IPS DF 4.7 (cell line): ENCODE data around the gene RXYLT1.
"Not testable (repeated sequence)": the region's sequence is repeated elsewhere in the genome, so short reads cannot be mapped to it uniquely, and the experiment has no call there.

Experiments used
- DNase-seq: peaks from one replicate; pipeline ENCODE4 v3.0.0-alpha.2; 2013; ENCODE audit warnings: low spot score; ENCODE audit errors: extremely low read depth

The RXYLT1 gene

DNA sequence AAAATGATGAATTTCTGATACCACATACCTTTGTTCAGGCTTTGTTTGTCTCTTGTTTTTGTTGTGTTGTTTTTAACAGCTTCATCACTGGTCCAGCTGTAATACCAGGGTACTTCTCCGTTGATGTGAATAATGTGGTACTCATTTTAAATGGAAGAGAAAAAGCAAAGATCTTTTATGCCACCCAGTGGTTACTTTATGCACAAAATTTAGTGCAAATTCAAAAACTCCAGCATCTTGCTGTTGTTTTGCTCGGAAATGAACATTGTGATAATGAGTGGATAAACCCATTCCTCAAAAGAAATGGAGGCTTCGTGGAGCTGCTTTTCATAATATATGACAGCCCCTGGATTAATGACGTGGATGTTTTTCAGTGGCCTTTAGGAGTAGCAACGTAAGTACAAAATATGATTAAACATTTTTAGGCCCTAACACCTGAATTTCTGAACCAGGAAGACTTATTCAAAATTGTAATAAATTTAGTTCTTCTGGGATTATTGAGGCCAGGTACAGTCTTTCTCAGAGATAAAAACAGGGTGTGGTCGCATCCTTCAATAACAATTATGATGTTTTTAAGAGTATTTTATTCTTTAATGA is 22.4 kb downstream of the RXYLT1 start:
- DNase-seq: no peak

- no peak for DNase-seq
Observed at GRCh38 chr12:63804746-63805145, 25.0 kb downstream of the RXYLT1 start.

DNA sequence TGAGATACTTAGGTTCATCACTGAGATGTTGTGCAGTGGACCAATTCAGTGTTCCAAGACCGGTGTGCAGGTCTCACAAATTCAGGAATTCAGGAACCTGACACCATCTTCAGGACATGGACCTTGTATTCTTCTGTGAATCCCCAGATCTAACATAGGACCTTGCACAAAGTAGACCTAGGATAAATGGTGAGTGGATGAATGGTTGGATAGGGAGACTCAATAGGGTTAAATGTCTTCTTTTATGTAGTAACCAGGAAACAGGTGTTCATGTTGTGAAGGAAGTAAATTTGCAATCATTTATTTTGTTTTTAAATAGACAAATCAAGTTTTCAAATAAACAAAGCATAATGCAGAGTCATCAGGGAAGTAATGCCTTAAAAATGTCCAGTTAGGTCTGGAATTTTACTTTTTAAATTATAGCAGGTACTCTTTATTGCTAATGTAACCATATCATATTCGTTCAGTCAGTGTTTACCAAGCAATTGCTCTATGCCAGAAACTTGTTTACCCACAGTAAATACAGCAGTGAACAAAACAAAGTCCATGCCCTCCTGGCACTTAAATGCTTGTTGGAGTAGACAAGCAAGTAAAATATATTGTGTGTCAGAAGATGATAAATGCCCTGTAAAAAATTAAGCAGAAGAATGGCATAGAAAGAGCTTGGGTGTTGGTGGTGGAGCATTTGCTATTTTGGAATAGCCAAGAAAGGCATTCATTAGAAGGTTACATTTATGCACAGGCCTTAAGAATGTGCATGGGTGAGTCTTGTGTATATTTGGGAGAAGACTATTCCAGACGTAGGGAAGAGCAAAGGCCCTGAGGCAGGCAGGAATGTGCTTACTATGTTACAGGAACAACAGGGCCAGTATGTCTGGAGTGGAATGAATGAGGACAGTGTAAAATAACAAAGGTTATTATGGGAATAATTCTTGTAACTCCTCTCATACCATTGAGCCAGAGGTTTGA is 26.3 kb downstream of the RXYLT1 start:
- no peak for DNase-seq

- no peak for DNase-seq
Observed at GRCh38 chr12:63808631-63809030, 28.9 kb downstream of the RXYLT1 start.

GRCh38 chr12:63809566-63809965 is 29.9 kb downstream of the RXYLT1 start:
- DNase-seq: no peak

DNA sequence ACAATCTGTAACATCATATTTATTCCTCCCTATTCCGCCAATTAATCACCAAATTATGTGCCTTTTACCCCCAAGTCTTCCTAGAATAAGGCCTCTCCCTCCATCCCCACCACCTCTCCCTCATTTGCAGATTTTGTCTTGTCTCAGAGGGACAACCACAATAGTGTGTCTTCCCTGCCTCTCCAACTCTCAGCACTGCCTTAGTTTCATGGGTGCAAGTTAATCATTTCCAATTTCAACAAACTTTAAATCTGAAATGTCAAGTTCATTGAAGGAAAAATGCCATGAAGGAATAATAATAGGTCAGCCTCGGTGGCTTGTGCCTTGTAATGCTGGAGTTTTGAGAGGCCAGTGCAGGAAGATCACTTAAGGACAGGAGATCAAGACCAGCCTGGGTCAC is 31.6 kb downstream of the RXYLT1 start:
- no peak for DNase-seq

- DNase-seq: no peak
Observed at GRCh38 chr12:63811755-63812154, 32.0 kb downstream of the RXYLT1 start.

DNA sequence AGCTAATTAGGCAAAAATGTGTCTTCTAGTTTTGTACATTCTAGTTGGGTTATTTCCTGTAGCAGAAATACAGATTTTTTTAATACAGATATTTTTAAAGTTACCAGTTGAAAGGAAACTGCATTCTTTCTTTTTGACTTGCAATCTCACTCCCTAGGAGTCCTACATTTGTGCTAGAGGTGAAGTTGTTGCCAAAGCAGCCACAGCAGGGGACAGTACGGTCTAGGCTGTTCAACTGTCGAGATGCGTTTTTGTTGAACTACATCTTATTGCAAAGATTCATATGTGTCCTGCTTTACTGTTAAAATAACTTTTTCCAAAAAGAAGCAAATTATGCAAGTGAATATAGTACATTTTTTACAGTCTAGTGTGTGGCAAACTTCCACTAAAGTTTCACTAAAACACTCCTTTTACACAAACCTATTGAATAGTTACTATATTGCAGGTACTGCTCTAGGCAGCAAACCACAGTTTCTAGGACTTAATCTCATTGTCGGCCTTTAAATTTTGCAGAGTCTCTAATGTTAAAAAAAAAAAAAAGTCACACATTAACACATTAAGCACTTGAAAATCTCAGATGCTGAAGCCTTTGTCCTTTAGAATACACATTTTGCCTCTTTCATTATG is 34.5 kb downstream of the RXYLT1 start:
- no peak for DNase-seq

GRCh38 chr12:63815482-63815852 is 35.8 kb downstream of the RXYLT1 start:
- no peak for DNase-seq

GRCh38 chr12:63816031-63816430 is 36.3 kb downstream of the RXYLT1 start:
- no peak for DNase-seq

GRCh38 chr12:63820427-63820826 is 40.7 kb downstream of the RXYLT1 start:
- no peak for DNase-seq

DNA sequence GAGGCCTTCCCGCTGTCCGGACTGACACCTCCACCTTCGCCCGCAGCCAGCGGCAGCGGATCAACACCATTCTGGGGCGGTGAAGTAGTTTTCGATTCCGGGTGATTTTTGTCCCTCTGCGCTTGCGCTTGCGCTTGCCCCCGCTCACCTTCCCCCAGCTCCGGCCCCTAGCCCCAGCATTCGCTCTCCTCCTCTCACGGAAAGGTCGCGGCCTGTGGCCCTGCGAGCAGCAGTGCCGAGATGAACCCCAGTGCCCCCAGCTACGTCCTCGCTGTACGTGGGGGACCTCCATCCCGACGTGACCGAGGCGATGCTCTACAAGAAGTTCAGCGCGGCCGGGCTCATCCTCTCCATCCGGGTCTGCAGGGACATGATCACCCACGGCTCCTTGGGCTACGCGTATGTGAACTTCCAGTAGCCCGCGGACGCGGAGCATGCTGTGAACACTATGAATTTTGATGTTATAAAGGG is 42.1 kb downstream of the RXYLT1 start:
- no peak for DNase-seq

GRCh38 chr12:63822352-63822751 is 42.6 kb downstream of the RXYLT1 start:
- no peak for DNase-seq

- no peak for DNase-seq
Observed at GRCh38 chr12:63823040-63823439, 43.3 kb downstream of the RXYLT1 start.

DNA sequence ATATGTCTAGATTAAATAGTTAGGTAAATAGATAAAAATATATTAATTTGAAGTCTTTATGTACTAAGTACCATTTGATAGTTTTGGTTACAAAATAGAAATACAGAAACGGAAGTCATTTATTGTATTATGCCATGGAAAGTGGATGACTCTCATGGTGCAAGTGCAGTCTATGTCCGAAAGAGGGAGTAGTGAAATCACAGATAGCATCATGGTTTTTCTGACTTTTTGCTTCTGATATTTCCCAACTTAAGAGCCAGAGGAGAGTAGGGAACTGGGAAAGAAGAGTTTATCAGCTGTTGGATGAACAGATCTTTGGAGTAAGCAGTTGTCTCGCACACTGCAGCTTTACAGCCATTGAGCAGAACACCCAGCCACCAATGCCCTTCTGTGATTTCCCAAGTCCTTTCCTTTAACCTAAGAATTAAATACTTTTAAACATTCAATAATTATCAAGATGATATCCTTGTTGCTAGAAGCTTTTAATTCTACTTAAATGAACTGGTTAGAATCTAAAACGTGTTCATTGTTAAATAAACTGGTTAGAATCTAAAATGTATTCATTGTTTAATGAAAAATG is 46.4 kb downstream of the RXYLT1 start:
- DNase-seq: no peak

GRCh38 chr12:63828867-63829266 is 49.2 kb downstream of the RXYLT1 start:
- DNase-seq: no peak

- DNase-seq: no peak
Observed at GRCh38 chr12:63836046-63836445, 56.3 kb downstream of the RXYLT1 start.

DNA sequence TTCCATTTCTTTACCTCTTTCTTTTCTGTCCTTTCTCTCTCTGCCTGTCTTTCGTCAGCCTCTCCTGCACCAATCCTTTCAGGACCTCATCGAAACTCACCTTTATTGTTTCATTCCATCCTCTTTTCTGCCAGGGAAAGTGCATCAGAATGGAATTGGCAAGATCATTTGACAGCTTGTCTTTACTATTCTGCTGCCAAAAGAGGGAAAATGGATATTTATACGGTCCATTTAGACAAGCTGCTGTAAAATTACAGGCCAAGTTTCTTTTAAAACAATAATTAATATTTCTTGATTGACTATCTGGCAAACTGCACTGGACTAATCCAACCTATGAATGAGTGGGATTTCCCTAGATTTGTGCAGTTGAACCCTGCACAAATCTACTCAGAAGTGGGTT is 57.2 kb downstream of the RXYLT1 start:
- DNase-seq: no peak

GRCh38 chr12:63838411-63838810 is 58.7 kb downstream of the RXYLT1 start:
- no peak for DNase-seq

- no peak for DNase-seq
Observed at GRCh38 chr12:63841011-63841410, 61.3 kb downstream of the RXYLT1 start.

- DNase-seq: no peak
Observed at GRCh38 chr12:63841571-63841970, 61.9 kb downstream of the RXYLT1 start.

DNA sequence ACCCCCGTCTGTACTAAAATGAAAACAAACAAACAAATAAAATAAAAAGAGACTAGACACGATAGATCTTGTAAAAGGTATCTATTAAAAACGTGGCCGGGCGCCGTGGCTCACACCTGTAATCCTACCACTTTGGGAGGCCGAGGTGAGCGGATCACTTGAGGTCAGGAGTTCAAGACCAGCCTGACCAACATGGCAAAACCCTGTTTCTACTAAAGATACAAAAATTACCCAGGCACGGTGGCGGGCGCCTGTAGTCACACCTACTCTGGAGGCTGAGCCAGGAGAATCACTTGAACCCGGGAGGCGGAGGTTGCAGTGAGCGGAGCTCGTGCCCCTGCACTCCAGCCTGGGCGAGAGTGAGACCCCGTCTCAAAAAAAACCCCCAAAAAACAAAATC is 63.0 kb downstream of the RXYLT1 start:
- not testable (repeated sequence) for DNase-seq
